Activated T-cell treated with anti-CD3 and anti-CD28 coated beads, Interleukin-2, amount 50 U/mL, for 72 hours (primary cell): ENCODE results near the gene IGFLR1. TPM values are rescaled to one million over a fixed set of nuclear protein-coding genes. Genes with fewer than 3 reads are reported as not detected.

ENCODE experiments used
- ATAC-seq, 2 donors: fragments of 150-1000 bp; cut with Tn5 transposase; replicated peaks in 1 of 2; 2 replicates each; pipeline ENCODE4 v1.10.0; 2021; ENCODE audit warnings: moderate library complexity in 2 of 2, mild to moderate bottlenecking in 1 of 2
- DNase-seq, 2 donors: peaks; one replicate each; pipeline ENCODE4 v3.0.0; 2021 to 2022; ENCODE audit warnings: mixed read lengths in 1 of 2
- H3K27ac Mint-ChIP-seq: one replicate; pipeline ENCODE4 v1.8.0; 2022; ENCODE audit warnings: mild to moderate bottlenecking, moderate library complexity, mixed read lengths
- H3K27me3 Mint-ChIP-seq: one replicate; pipeline ENCODE4 v1.8.0; 2022; ENCODE audit warnings: low read depth, mixed read lengths
- H3K36me3 Mint-ChIP-seq, 2 donors: one replicate each; pipeline ENCODE4 v1.8.0; 2022; ENCODE audit warnings: mixed read lengths in 2 of 2, mild to moderate bottlenecking in 1 of 2; ENCODE audit not compliant: insufficient read depth in 2 of 2
- H3K4me1 Mint-ChIP-seq: one replicate; pipeline ENCODE4 v1.8.0; 2022; ENCODE audit warnings: low read depth, mixed read lengths
- H3K4me3 Mint-ChIP-seq, 2 donors: one replicate each; pipeline ENCODE4 v1.8.0; 2022; ENCODE audit warnings: mild to moderate bottlenecking in 2 of 2, mixed read lengths in 2 of 2, moderate library complexity in 2 of 2
- H3K9me3 Mint-ChIP-seq, 2 donors: one replicate each; pipeline ENCODE4 v1.8.0; 2022; ENCODE audit warnings: mixed read lengths in 2 of 2
- total RNA-seq, 2 donors: library from RNA; stranded (reverse); gene quantifications; one replicate each; pipeline ENCODE4 v1.2.3, GENCODE V29; 2022

IGFLR1 gene
- total RNA-seq, 2 donors from 2014 or later = 253 to 274 TPM

DNA sequence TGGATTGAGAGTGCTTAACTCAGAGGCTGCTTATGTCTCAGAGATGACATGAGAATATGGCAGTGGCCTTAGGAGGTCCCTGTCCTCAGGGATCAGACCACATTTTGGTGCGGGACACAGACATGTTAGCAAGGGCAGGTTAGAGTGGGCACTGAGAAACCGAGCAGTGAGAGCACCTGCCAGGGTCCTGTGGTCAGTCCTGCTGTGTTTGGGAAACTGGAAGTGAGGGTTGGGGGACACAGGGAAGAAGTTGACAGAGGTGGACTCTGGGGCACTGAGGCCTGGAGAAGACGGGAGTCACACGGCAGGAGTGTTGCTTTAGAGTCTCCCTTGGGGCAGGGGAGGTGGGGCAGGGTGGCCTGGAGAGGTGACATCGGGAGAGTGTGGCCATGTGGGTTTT, 7.4 kb downstream of the IGFLR1 start:
- Mint-ChIP-seq H3K9me3 (no peaks in the 10 kb centered on the region), H3K27ac (peak overlapping the region; percentile 70), H3K4me3 (no peak overlapping the region), H3K4me1 (peaks cover 27% of the 10 kb centered on the region), H3K36me3 (peaks cover 10 to 20% of the 10 kb centered on the region in 2 donors), H3K27me3 (no peaks in the 10 kb centered on the region)
- DNase-seq (no peak), ATAC-seq (no peak)

DNA sequence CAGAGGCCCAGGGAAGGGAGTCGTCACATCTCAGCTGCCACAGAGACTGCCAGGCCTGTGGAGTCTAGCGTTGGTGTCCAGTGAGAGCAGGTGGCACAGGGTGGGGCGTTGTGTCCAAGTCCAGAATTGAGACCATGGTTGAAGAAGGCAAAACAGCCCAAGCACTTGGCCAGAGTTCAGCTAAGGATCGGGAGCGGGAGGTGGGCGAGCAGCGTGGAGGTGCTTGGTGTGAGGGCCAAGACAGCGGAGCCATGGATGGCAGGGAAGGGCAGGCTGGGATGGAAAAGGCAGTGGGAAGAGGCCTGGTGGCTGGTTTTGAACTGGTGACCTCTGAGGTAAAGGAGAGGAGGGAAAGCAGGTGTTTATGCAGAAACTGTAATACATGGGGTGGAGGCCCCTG, 8.0 kb downstream of the IGFLR1 start:
- Mint-ChIP-seq H3K4me1 (peaks cover 27% of the 10 kb centered on the region), H3K4me3 (no peak overlapping the region), H3K27ac (peak overlapping the region; percentile 70), H3K36me3 (peaks cover 10 to 20% of the 10 kb centered on the region in 2 donors), H3K9me3 (no peaks in the 10 kb centered on the region), H3K27me3 (no peaks in the 10 kb centered on the region)
- ATAC-seq = no peak
- no peak for DNase-seq

DNA sequence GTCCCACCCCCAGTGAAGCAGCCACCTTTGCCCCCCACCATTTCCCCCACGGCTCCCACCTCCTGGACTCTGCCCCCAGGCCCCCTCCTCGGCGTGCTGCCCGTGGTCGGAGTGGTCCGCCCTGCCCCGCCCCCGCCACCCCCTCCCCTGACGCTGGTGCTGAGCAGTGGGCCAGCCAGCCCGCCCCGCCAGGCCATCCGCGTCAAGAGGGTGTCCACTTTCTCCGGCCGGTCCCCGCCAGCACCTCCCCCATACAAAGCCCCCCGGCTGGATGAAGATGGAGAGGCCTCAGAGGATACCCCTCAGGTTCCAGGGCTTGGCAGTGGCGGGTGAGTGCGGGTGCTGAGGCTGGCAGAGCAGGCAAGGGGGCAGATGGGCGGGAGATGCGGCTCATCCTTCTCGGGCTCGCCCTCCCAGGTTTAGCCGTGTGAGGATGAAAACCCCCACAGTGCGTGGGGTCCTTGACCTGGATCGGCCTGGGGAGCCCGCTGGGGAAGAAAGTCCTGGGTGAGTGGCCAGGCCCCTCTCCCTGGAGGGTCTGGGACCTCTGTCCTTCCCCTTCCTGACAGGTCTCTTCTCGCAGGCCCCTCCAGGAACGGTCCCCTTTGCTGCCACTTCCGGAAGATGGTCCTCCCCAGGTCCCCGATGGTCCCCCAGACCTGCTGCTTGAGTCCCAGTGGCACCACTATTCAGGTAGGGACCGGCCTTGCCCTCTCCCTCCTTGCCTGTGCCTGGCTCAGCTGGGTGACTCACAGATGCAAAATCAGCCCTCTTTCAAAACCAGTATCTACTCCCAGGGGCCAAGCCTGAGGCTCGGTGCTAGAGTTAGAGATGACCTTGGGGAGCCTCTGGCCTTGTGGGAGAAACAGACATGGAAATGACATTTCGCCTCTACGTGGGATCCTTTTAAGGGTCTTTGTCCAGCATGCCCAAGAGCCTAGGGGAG, 8.8 kb downstream of the IGFLR1 start:
- no peak for DNase-seq
- peaks cover 10 to 18% of the 10 kb centered on the region in 2 donors for H3K36me3 Mint-ChIP-seq
- peak overlapping the region; percentile 10 for H3K27ac Mint-ChIP-seq
- H3K4me3 Mint-ChIP-seq = no peak overlapping the region
- H3K27me3 Mint-ChIP-seq = no peaks in the 10 kb centered on the region
- H3K4me1 Mint-ChIP-seq = peaks cover 27% of the 10 kb centered on the region
- H3K9me3 Mint-ChIP-seq = no peaks in the 10 kb centered on the region
- no peak for ATAC-seq

DNA sequence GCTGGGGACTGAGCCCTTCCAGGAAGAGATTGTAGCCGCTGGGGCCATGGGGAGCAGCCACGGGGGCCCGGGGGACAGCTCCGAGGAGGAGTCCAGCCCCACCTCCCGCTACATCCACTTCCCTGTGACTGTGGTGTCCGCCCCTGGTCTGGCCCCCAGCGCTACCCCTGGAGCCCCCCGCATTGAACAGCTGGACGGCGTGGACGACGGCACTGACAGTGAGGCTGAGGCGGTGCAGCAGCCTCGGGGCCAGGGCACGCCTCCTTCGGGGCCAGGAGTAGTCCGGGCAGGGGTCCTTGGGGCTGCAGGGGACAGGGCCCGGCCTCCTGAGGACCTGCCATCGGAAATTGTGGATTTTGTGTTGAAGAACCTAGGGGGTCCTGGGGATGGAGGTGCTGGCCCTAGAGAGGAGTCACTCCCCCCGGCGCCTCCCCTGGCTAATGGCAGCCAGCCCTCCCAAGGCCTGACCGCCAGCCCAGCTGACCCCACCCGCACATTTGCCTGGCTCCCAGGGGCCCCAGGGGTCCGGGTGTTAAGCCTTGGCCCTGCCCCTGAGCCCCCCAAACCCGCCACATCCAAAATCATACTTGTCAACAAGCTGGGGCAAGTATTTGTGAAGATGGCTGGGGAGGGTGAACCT, 9.6 kb downstream of the IGFLR1 start:
- Mint-ChIP-seq H3K27ac (no peak overlapping the region), H3K9me3 (no peaks in the 10 kb centered on the region), H3K4me1 (peaks cover 26% of the 10 kb centered on the region), H3K36me3 (peaks cover 13 to 24% of the 10 kb centered on the region in 2 donors), H3K4me3 (no peak overlapping the region), H3K27me3 (no peaks in the 10 kb centered on the region)
- ATAC-seq = no peak
- DNase-seq = no peak

DNA sequence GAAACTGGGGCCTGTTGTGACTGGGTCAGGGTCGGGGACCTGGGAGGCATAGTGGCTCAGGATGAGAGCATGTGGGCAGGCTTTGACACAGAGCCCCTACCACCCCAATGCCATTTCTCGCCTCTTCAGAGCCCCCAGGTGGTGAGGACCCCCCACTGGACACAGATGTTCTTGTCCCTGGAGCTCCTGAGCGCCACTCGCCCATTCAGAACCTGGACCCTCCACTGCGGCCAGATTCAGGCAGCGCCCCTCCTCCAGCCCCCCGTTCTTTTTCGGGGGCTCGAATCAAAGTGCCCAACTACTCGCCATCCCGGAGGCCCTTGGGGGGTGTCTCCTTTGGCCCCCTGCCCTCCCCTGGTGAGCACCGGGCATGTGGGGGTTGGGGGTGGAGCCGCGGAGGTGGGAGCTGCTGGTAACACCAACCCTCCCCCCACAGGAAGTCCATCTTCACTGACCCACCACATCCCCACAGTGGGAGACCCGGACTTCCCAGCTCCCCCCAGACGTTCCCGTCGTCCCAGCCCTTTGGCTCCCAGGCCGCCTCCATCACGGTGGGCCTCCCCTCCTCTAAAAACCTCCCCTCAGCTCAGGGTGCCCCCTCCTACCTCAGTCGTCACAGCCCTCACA, 10.4 kb downstream of the IGFLR1 start:
- Mint-ChIP-seq H3K4me1 (peaks cover 18% of the 10 kb centered on the region), H3K9me3 (no peaks in the 10 kb centered on the region), H3K27ac (no peak overlapping the region), H3K4me3 (no peak overlapping the region), H3K36me3 (peaks cover 14 to 23% of the 10 kb centered on the region in 2 donors), H3K27me3 (no peaks in the 10 kb centered on the region)
- no peak for DNase-seq
- ATAC-seq = peak in 1 of 2 donors; percentile 6

DNA sequence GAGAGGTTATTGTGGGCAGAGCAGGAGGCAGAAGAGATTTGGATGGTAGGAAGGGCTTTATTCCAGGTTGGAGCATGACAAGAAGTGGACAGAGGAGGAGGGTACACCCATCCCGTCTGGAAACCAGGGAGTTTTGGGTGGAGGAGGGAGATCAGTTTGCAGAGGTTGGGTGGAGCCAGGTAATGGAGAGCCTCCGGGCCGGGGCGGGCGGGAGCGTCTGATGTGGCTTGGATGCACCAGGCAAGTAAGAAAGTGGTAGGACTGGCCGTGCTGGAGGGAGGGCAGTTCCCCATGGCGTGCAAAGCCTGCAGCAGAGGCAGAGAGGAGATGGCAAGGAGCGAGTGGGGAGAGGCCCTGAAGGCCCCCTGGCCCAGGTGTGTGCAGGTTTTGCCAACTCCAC, 10.9 kb downstream of the IGFLR1 start:
- ATAC-seq (peak in 1 of 2 donors; percentile 1), DNase-seq (no peak)
- no peaks in the 10 kb centered on the region for H3K27me3 Mint-ChIP-seq
- H3K4me1 Mint-ChIP-seq = peaks cover 13% of the 10 kb centered on the region
- no peak overlapping the region for H3K4me3 Mint-ChIP-seq
- no peaks in the 10 kb centered on the region for H3K9me3 Mint-ChIP-seq
- H3K36me3 Mint-ChIP-seq = peaks cover 15 to 19% of the 10 kb centered on the region in 2 donors
- no peak overlapping the region for H3K27ac Mint-ChIP-seq

DNA sequence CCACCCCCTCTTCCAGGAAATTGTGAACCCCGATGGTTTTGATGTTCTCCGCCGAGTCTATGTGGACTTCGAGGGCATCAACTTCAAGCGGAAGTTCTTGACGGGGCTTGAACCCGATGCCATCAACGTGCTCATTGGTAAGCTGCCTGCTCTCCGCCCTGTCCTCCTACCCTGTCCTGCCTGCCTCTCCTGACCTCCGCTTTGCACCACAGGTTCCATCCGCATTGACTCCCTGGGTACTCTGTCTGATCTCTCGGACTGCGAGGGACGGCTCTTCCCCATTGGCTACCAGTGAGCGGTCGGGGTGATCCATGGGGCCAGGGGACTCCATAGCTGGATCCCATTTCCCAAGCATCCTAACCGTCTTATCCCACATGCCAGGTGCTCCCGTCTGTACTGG, 11.9 kb downstream of the IGFLR1 start:
- Mint-ChIP-seq H3K27ac (peak overlapping the region; percentile 61), H3K36me3 (peaks cover 12 to 19% of the 10 kb centered on the region in 2 donors), H3K9me3 (no peaks in the 10 kb centered on the region), H3K4me1 (peaks cover 12% of the 10 kb centered on the region), H3K27me3 (no peaks in the 10 kb centered on the region), H3K4me3 (no peak overlapping the region)
- no peak for ATAC-seq
- no peak for DNase-seq

DNA sequence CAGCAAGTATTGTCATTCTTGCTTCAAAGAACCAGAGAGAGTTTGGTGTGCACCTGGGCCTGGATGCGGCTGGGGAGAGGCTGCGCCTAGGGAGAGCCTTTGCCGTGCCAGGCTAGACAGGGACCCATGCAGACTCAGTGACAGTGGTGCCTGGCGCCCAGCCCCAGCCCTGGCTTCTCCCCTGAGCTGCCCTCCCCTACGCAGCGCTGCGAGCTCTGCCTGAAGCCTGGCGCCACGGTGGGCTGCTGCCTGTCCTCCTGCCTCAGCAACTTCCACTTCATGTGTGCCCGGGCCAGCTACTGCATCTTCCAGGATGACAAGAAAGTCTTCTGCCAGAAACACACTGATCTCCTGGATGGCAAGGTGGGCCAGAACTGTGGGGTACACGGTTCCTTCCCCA, 12.5 kb downstream of the IGFLR1 start:
- no peak overlapping the region for H3K27ac Mint-ChIP-seq
- H3K36me3 Mint-ChIP-seq = peaks cover 12 to 17% of the 10 kb centered on the region in 2 donors
- H3K4me3 Mint-ChIP-seq = no peak overlapping the region
- no peaks in the 10 kb centered on the region for H3K27me3 Mint-ChIP-seq
- DNase-seq (no peak), ATAC-seq (no peak)
- peaks cover 10% of the 10 kb centered on the region for H3K4me1 Mint-ChIP-seq
- H3K9me3 Mint-ChIP-seq = no peaks in the 10 kb centered on the region

DNA sequence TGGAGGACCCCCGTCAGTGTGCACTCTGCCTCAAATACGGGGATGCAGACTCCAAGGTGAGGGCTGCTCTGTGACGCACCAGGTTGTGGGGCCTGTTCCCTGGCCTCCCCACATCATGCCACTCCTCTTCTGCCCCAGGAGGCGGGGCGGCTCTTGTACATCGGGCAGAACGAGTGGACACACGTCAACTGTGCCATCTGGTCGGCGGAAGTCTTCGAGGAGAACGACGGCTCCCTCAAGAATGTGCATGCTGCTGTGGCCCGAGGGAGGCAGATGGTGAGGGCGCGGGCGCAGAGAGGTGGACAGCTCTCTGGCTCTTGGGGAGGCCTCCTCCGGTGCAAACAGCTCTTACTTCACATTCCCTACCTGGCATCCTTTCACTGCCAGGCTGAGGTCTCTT, 13.2 kb downstream of the IGFLR1 start:
- Mint-ChIP-seq H3K27me3 (no peaks in the 10 kb centered on the region), H3K27ac (no peak overlapping the region), H3K4me1 (peaks cover 3% of the 10 kb centered on the region), H3K4me3 (no peak overlapping the region), H3K9me3 (no peaks in the 10 kb centered on the region), H3K36me3 (peaks cover 13 to 16% of the 10 kb centered on the region in 2 donors)
- no peak for ATAC-seq
- DNase-seq = no peak

DNA sequence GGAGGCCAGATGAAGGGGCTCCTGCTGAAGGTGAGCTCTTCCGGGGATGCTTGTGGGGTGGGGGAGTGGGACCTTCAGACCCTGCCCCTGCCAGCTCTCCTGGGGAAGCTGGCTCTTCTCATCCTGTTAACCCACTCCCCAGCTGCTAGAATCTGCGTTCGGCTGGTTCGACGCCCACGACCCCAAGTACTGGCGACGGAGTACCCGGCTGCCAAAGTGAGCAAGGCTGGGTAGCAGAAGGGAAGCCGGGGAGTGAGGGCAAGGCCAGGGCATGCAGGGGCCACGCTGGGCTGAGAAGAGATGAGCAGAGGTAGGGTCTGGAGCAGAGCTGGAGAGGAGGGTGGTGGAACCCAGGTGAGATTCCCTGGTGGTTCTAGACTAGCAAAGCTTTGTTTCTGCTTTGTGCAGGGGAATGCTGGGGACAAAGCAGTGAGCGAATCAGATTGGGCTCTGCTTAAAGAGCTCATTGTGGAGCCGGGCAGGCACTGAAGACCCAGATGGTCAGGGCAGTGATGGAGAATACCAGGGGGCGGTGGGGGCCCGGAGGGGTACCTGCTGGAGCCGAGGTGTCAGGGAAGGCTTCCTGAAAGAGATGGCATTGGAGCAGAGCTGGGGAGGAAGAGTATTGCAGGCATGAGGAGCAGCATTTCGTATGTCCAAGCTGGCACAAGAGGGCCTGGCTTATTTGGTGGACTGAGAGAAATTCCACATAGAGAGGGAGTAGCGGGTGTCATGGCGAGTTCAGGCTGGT, 14.1 kb downstream of the IGFLR1 start:
- ATAC-seq (no peak), DNase-seq (no peak)
- Mint-ChIP-seq H3K4me3 (no peak overlapping the region), H3K4me1 (no peaks in the 10 kb centered on the region), H3K27ac (no peak overlapping the region), H3K27me3 (no peaks in the 10 kb centered on the region), H3K36me3 (peaks cover 18 to 21% of the 10 kb centered on the region in 2 donors), H3K9me3 (no peaks in the 10 kb centered on the region)

DNA sequence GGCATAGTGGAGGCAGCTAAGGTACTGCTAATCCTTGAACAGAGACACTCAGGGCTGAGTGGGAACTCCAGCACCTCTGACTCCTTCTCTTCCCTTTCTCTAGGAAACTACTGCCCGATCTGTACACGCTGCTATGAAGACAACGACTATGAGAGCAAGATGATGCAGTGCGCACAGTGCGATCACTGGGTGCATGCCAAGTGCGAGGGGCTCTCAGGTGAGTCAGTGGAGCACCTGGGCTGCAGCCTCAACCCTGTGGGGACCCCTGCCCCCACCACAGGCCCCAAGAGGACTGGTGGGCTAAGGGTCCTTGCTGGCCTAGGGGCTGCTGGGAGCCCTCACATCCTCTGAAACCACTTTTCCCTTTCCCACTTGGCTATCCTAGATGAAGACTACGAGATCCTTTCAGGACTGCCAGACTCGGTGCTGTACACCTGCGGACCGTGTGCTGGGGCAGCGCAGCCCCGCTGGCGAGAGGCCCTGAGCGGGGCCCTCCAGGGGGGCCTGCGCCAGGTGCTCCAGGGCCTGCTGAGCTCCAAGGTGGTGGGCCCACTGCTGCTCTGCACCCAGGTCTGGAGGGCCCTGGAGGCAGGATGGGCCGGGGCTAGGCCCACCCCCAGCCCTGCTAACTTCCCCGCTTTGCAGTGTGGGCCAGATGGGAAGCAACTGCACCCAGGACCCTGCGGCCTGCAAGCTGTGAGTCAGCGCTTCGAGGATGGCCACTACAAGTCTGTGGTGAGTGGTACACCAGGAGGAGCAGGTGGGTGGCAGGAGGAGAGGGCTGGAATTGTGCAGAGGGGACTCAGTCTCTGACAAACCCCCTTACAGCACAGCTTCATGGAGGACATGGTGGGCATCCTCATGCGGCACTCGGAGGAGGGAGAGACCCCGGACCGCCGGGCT, 14.9 kb downstream of the IGFLR1 start:
- no peak overlapping the region for H3K4me3 Mint-ChIP-seq

More for the DNA sequence above, 14.9 kb downstream of the IGFLR1 start:
- Mint-ChIP-seq H3K36me3 (peaks cover 18 to 26% of the 10 kb centered on the region in 2 donors), H3K27ac (no peak overlapping the region), H3K4me1 (peaks cover 5% of the 10 kb centered on the region), H3K9me3 (no peaks in the 10 kb centered on the region), H3K27me3 (no peaks in the 10 kb centered on the region)
- ATAC-seq (no peak), DNase-seq (no peak)
